Ovary (tissue), 3 donors: ENCODE data around the gene PKN1.

Experiments used
- POLR2A ChIP-seq: fragments of 450-650 bp; IDR thresholded peaks from one replicate; pipeline ENCODE4 v1.6.1; 2017; ENCODE audit warnings: antibody characterized with exemption, mild to moderate bottlenecking, moderate library complexity
- TF ChIP-seq, protein P1 (sequence below), 3 donors: fragments of 450-650 bp in 2 of 3; fragments of 200-600 bp in 1 of 3; IDR thresholded peaks; one replicate each; pipeline versions ENCODE4 v1.5.1 to v1.8.0; 2016 to 2022; ENCODE audit warnings: antibody characterized with exemption in 3 of 3, mild to moderate bottlenecking in 1 of 3
- donor health status: DM: no; HTN: no; CAD: no.

DNA sequence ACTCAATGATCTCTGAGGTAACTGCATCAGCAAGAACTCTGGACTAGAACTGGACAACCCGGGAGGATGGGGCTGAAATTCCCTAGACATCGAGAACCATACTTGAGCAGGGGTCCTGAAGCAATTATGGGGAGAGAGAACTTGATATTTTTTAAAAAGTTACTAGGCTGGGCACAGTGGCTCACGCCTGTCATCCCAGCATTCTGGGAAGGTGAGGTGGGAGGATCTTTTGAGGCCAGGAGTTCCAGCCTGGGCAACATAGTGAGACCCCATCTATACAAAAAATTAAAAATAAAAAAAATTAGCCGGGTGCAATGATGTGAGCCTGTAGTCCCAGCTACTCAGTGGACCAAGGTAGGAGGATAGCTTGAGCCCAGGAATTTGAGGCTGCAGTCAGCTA lies 87.4 kb downstream of the PKN1 start:
- no peak for TF ChIP-seq POLR2A
- TF ChIP-seq, protein P1, sequence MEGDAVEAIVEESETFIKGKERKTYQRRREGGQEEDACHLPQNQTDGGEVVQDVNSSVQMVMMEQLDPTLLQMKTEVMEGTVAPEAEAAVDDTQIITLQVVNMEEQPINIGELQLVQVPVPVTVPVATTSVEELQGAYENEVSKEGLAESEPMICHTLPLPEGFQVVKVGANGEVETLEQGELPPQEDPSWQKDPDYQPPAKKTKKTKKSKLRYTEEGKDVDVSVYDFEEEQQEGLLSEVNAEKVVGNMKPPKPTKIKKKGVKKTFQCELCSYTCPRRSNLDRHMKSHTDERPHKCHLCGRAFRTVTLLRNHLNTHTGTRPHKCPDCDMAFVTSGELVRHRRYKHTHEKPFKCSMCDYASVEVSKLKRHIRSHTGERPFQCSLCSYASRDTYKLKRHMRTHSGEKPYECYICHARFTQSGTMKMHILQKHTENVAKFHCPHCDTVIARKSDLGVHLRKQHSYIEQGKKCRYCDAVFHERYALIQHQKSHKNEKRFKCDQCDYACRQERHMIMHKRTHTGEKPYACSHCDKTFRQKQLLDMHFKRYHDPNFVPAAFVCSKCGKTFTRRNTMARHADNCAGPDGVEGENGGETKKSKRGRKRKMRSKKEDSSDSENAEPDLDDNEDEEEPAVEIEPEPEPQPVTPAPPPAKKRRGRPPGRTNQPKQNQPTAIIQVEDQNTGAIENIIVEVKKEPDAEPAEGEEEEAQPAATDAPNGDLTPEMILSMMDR (IDR thresholded peaks at IDR 0.05) = no peak
